H54 (cell line): ENCODE data around the gene MYO10.
"Not testable (repeated sequence)": the region's sequence is repeated elsewhere in the genome, so short reads cannot be mapped to it uniquely, and the experiment has no call there.

Experiments
- DNase-seq: peaks from one replicate; pipeline ENCODE4 v3.0.0; 2011; ENCODE audit warnings: low spot score, mixed read lengths; ENCODE audit not compliant: insufficient read length
- FAIRE-seq: peaks from 3 replicates; lab custom pipeline; 2011; peaks lifted over from hg19 to GRCh38; lab: Jason Lieb, UNC
- POLR2A ChIP-seq: IDR thresholded peaks from 2 replicates; pipeline ENCODE4 v1.6.1; 2011; ENCODE audit warnings: low read depth, mild to moderate bottlenecking, low read length

MYO10 gene

GRCh38 chr5:16880547-16880946 is 55.5 kb downstream of the MYO10 start:
- no peak for TF ChIP-seq POLR2A
- DNase-seq (no peak), FAIRE-seq (no peak)

GRCh38 chr5:16879650-16880049 is 56.4 kb downstream of the MYO10 start:
- DNase-seq: no peak
- no peak for FAIRE-seq
- no peak for TF ChIP-seq POLR2A

GRCh38 chr5:16879191-16879590 is 56.9 kb downstream of the MYO10 start:
- FAIRE-seq (no peak), DNase-seq (no peak)
- no peak for TF ChIP-seq POLR2A

- no peak for FAIRE-seq
- no peak for DNase-seq
- no peak for TF ChIP-seq POLR2A
Observed at GRCh38 chr5:16877267-16877935, 58.7 kb downstream of the MYO10 start.

GRCh38 chr5:16874424-16874823 is 61.7 kb downstream of the MYO10 start:
- DNase-seq, FAIRE-seq: not testable (repeated sequence)

GRCh38 chr5:16871746-16872339 is 64.2 kb downstream of the MYO10 start:
- TF ChIP-seq POLR2A: no peak
- FAIRE-seq (no peak), DNase-seq (no peak)

GRCh38 chr5:16870878-16871277 is 65.2 kb downstream of the MYO10 start:
- DNase-seq (no peak), FAIRE-seq (no peak)
- TF ChIP-seq POLR2A: no peak

- DNase-seq: no peak
- TF ChIP-seq POLR2A: no peak
- peak; percentile 6 for FAIRE-seq
Observed at GRCh38 chr5:16869821-16870796, 66.0 kb downstream of the MYO10 start.

- no peak for DNase-seq
- no peak for TF ChIP-seq POLR2A
- FAIRE-seq: no peak
Observed at GRCh38 chr5:16867577-16867953, 68.5 kb downstream of the MYO10 start.

- FAIRE-seq (no peak), DNase-seq (no peak)
- TF ChIP-seq POLR2A: no peak
Observed at GRCh38 chr5:16866795-16867576, 69.1 kb downstream of the MYO10 start.

- TF ChIP-seq POLR2A: no peak
- DNase-seq: no peak
- FAIRE-seq: no peak
Observed at GRCh38 chr5:16866273-16866672, 69.8 kb downstream of the MYO10 start.

GRCh38 chr5:16865151-16865550 is 70.9 kb downstream of the MYO10 start:
- TF ChIP-seq POLR2A: no peak
- DNase-seq: no peak
- FAIRE-seq: no peak

- DNase-seq (no peak), FAIRE-seq (no peak)
- TF ChIP-seq POLR2A: no peak
Observed at GRCh38 chr5:16864631-16865131, 71.4 kb downstream of the MYO10 start.

- FAIRE-seq (no peak), DNase-seq (no peak)
- no peak for TF ChIP-seq POLR2A
Observed at GRCh38 chr5:16863469-16863946, 72.6 kb downstream of the MYO10 start.
